GM21515 (cell line): ENCODE data around the gene TAL1.

Source experiments
- ATAC-seq: cut with Tn5 transposase; IDR thresholded peaks from one replicate; pipeline ENCODE4 v1.9.1; 2021; ENCODE audit not compliant: unreplicated experiment

Gene TAL1

DNA sequence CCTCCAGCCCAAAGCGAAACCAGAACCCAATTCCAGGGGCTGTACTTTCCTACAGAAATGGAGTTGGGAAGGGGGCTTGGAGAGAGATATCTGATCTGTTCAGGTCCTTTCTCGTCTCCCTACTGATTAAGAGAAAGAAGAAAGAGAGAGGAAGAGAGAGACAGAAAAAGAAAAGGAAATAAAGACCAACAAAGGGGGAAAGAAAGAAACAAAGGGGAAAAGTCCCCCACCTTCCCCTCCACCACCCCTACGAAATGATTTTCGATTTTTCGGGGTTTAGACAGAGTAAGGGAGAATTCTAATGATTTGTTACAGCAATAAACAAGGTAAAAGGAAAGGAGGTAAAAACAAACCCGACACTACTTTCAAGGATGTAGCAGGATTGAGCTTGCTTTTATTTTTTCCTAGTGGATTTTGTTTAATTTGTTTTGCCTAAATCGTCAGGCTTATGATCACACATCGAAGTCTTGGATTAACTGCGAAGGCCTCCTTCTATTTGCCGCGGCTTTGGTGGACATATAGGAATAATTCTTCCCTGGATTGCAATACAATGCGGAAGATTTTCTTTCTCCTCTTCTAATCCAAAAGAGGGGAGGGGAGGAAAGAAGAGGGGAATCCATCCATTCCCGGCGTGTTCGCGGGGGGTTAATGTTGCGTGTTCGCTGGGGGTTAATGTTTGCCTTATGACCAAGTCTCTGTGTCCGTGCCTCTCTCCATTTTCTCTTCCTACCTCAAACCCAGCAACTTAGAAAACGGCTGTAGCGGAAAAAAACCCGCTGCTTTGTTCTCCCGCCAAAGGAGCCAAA is 1.9 kb downstream of the TAL1 start:
- no peak for ATAC-seq

GRCh38 chr1:47229031-47229885 is 2.8 kb downstream of the TAL1 start:
- no peak for ATAC-seq

- ATAC-seq = no peak
Measured at GRCh38 chr1:47228644-47229030, 3.4 kb downstream of the TAL1 start.

DNA sequence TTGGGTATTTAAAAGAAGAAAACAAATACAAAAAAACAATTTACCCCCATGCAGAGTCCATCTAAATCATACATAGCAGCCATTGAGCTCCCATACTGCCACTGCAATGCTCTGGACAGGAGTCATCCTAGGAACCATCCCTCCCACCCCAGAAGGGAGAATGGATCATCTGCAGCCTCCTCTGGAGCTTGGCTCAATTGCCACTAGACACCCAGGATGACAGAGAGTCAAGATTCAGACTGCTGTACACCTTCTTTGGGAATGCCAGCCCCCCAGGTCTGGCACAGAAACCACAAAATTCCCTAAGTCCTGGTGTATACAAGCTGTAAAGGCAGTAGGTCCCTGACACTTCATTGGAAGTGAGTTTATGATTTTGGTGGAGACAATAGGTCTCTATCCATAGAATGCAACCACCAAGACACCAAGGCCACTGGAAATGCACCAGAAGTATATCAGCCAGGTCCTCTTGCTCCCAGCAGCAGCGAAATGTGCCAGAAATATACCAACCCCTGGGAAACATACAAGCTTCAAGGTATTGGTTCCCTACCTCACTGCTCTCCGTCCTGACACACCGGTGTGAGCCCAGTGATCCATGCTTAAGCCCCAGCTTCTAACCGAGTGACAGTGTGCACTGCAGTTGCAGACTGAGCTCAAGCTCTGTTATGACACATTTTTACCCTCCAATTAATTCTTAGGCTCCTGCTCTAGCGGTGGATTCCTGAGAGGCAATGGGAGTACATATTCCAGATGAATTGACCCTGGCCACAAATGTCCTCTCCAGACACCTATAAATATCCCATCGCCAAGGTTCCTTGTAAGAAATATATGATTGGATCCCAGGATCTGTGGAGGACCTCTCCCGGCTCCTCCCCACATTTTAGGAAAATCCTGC is 4.4 kb downstream of the TAL1 start:
- no peak for ATAC-seq

GRCh38 chr1:47226839-47227215 is 5.2 kb downstream of the TAL1 start:
- ATAC-seq = no peak

- ATAC-seq = no peak
Measured at GRCh38 chr1:47226121-47226838, 5.7 kb downstream of the TAL1 start.

GRCh38 chr1:47225430-47226100 is 6.5 kb downstream of the TAL1 start:
- ATAC-seq = no peak

DNA sequence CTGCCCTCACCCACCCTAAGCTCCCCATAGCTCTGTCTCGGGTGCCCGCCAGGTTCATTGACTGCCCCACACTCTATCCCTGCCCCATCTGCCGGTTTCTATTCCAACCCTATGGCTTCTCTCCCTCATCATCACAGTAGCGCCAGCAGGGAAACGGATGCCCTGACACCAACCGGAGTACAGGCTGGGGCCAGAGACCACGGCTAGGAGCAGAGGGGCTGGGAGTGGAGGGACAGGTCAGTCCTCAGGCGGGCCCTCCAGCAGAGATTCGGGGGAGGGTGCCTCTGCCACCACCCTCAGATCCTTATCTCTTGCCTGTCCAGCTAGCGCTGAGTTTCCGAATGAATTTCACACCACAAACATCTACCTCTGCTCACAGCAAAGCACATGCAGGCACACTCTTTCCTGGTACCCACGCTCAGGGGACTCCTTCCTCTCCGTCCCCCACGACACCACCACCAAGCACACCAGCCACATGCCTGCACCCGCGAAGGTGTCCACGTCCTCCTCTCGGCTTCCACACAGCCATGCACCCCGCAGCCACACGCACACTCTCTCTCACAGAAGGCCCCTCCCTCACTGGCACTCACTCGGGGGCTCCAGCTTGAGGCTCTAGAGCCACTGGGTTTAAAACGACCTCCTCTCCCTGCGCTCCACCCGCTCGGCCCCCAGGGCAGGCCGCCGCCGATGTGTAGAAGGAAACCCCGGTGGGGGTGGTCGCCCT is 7.2 kb downstream of the TAL1 start:
- ATAC-seq = no peak

DNA sequence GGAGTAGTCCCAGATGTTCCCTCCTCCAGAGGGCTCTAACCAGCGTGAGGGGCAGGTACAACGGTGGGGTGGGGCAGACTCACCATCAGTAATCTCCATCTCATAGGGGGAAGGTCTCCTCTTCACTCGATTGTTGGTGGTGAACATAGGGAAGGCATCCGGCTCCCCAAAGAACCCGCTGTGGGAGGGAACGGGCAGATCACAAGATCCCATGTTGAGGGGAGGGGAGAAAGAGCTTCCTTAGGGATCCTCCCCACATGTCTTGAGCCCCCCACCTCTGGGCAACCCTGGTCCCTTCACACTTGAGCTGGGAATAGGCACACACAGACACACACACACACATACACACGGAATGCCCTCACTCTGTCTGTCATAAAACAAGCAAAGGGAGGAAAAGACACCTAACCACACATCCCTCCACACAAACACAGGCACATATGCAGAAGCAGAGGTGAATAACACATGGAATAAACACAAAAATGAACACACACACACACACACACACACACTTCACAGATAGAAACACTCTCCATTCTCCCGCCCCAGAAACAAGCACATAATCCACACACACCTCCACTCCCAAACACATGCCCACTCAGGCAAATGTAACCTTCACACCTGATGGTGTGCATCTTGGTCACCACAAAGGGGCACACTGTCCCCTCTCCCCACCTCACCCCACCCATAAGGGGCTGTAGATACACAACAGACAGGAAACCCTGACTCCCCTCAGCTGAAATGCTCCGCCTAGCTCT is 7.9 kb downstream of the TAL1 start:
- no peak for ATAC-seq

DNA sequence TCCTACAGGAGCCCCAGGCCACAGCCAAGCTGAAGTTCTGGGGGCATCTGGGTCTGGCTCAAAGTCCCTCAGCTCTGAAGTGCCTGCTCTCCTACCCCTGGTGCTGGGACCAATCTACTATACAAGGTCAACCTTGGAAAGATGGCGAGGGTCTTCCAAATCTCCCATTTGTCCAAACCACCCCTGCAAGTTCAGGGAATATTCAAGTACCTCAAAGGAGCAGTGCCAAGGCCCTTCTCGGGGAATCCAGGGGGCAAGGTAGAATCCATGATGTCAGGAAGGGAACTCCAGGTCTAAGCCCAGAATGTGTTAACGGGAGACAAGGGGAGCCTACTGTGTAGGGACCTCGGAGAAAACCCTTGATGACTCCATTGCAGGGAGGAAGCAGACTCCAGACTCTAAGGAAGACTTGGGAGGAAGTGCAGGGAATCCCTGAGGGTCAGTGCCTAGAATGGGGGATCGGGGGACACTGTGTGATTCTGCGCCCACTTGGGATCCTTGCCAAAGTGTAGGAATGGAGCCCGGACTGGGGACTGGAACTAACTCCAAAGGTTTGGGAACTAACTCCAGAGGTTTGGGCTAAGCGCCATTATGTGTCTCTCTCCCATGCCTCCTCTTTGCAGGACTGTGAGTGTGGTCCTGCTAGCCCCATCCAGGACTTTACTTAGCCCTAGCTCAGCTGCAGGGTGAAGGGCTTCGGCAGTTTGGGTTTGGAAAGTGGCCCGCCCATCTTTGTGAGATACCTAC is 8.7 kb downstream of the TAL1 start:
- no peak for ATAC-seq

DNA sequence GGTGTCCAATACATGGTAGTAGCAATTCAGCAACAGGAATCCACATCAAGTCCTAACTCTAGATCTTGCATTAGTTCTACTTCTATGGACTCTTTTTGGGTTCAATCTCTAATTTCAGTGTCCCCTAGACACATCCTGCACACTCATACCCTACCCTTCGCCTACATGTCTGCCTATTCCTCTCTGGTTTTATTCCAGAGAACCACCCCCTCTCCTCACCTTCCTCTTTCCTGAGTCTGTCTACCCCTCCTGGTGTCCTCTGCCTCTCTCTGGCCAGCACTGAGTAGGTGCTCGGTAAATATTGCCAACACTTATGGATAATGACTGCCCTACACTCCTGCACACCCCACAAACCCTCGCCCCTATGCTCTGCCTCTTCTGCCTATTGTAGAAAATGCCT is 9.5 kb downstream of the TAL1 start:
- no peak for ATAC-seq

DNA sequence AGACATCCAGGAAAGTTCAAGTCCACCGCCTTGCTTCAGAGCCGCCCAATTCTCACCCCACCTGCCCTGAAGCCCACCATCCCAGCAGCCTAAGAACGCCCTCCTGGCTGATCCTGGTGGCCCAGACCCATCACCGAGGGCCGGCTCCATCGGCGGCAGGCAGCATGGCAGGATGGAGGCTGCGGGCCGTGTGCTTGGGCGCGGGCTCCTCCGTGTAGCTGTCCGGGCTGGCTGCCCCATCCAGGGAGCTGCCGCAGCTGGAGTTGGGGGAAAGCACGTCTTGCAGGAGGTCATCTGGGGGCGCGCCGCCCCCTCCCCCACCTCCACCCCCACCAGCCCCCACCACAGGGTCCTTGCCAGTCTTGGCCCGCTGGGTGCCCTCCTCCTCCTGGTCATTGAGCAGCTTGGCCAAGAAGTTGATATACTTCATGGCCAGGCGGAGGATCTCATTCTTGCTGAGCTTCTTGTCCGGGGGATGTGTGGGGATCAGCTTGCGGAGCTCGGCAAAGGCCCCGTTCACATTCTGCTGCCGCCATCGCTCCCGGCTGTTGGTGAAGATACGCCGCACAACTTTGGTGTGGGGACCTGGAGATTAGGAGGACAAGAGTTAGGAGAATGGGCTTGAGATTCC is 12.3 kb downstream of the TAL1 start:
- no peak for ATAC-seq

DNA sequence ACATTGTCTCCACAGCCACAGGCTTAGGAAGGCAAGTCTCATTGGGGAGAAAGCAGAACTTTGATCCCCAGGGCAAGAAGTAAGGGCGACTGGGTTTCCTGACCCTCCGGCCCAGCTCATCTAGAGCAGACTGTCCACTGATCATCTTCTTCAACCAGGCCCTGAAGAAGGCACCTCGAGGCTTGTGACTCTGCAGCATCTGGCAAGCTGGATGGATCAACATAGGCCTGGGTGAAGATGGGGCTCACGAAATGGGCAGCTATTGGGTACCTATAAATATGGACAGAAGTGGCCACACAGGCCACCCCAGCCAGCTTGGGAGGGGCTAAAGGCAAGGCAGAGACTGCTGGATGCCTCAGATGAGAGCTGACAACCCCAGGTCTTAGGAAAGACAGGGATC is 13.0 kb downstream of the TAL1 start:
- no peak for ATAC-seq

DNA sequence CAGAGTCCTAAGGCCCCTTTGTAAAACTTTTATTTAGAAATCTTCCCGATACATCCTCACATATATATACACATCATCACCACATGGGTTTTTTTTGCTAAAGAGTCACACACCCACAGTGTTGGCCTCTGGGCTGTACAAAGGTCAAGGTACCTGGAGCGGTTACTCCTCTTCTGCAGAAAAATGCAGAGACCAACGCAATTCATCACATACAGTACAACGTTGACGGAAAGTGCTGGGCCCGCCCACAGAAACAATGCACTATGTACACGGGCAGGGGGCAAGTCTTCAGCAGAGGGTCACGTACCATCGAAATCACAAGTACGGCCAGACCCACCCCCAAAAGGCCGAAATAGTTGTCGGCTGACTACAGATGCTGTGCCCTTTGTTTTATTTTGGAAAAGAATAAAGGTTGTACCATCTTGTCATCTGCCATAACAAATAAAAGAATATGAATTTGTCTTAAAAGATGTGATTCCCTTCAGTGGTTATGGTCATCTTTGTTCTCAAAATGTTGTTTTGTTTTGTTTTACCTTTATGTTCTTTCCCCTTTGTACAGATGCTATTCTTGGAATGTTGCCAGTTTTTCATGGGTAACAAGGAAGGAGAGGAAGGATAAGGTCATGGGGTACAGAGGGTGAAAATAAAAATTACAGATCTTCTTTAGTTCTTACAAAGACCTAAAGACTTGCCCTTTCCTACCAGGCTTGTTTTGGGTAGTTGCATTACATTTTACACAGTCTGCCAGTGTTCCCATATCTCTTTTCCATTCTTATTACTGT is 15.6 kb downstream of the TAL1 start:
- ATAC-seq = no peak

- no peak for ATAC-seq
Measured at GRCh38 chr1:47215713-47216112, 16.3 kb downstream of the TAL1 start.

DNA sequence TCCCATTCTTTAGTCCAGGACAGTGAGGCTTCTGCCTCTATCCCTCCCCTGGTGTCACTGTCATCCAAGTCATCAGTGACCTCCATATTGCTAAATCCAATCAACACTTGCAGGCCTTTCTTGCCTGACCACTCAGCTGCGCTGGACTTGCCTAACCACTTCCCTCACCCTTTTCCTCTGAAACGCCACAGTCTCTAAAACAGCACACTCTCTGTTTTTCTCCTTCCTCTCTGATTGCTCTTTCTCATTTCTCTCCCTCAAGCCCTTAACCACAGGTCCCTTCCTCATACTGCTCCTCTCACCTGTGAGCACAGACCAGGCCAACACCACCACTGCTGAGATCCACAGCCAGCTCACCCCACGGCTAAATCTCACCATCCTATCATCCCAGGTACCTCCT is 17.5 kb downstream of the TAL1 start:
- no peak for ATAC-seq
